A549 (cell line): Measurements from ENCODE around the gene PSMB7. TPM values are rescaled to one million over a fixed set of nuclear protein-coding genes. Genes with fewer than 3 reads are reported as not detected.

ENCODE experiments used
- ATAC-seq, 2 experiments: fragments of 200-7000 bp in 1 of 2; fragments of >200 bp in 1 of 2; cut with Nextera tagmentation in 1 of 2; cut with Tn5 transposase in 1 of 2; 3 replicates each; pipeline versions ENCODE4 v1.8.0 to v1.9.1; 2018 to 2020; ENCODE audit warnings: mild to moderate bottlenecking in 1 of 2, moderate library complexity in 1 of 2
- CTCF ChIA-PET: fragments of 300-600 bp; sonication (Branson Sonifier 250); formaldehyde crosslinking; extraction: SDS; loops from one replicate; lab custom pipeline; 2021; ENCODE audit warnings: antibody characterized with exemption, inconsistent platforms; lab: Yijun Ruan, JAX
- POLR2A ChIA-PET: fragments of 350-600 bp; formaldehyde crosslinking; extraction: SDS; loops from one replicate; lab custom pipeline; 2021; ENCODE audit warnings: antibody characterized with exemption, inconsistent platforms; lab: Yijun Ruan, JAX
- DNase-seq, 2 experiments: peaks; one replicate each; pipeline versions ENCODE4 v3.0.0 to v3.0.0-alpha.2; 2011 to 2016; ENCODE audit warnings: low read depth in 1 of 2, low spot score in 1 of 2
- FAIRE-seq: peaks from 2 replicates; lab custom pipeline; 2011; peaks lifted over from hg19 to GRCh38; lab: Jason Lieb, UNC
- H3K27ac ChIP-seq, 2 experiments: fragments of >200 bp; sonication (Bioruptor Twin); formaldehyde crosslinking; 3 replicates each; pipeline ENCODE4 v1.5.1; 2016 to 2017
- H3K4me1 ChIP-seq: fragments of >200 bp; sonication (Bioruptor Twin); formaldehyde crosslinking; 3 replicates; pipeline ENCODE4 v1.6.1; 2016
- H3K4me2 ChIP-seq: fragments of >200 bp; sonication (Bioruptor Twin); formaldehyde crosslinking; 3 replicates; pipeline ENCODE4 v1.6.1; 2016
- H3K4me3 ChIP-seq: fragments of >200 bp; sonication (Bioruptor Twin); formaldehyde crosslinking; 3 replicates; pipeline ENCODE4 v1.5.1; 2016
- H3K9me3 ChIP-seq: fragments of >200 bp; sonication (Bioruptor Twin); formaldehyde crosslinking; 3 replicates; pipeline ENCODE4 v1.6.1; 2016
- CBX2 ChIP-seq: fragments of 200-600 bp; sonication (generic); IDR thresholded peaks from 2 replicates; pipeline ENCODE4 v1.6.1; 2016; ENCODE audit warnings: low read depth, mild to moderate bottlenecking, borderline replicate concordance
- CHD4 ChIP-seq: fragments of 200-600 bp; sonication (generic); IDR thresholded peaks from 2 replicates; pipeline ENCODE4 v1.6.1; 2016; ENCODE audit warnings: antibody characterized with exemption, mild to moderate bottlenecking, borderline replicate concordance
- EHF ChIP-seq: fragments of 250-450 bp; sonication (Bioruptor Pico); IDR thresholded peaks from 2 replicates; pipeline ENCODE4 v1.5.0; 2020; ENCODE audit warnings: mild to moderate bottlenecking
- FOSL2 ChIP-seq, 2 experiments: fragments of 450-650 bp in 1 of 2; fragments of >200 bp in 1 of 2; sonication (Bioruptor Twin) in 1 of 2; formaldehyde crosslinking; IDR thresholded peaks; 2 replicates each; pipeline versions ENCODE4 v1.5.0 to v1.6.1; 2016 to 2020; ENCODE audit warnings: mild to moderate bottlenecking in 1 of 2, moderate library complexity in 1 of 2
- MYC ChIP-seq: IDR thresholded peaks from 2 replicates; pipeline ENCODE4 v1.6.1; 2012; ENCODE audit warnings: mild to moderate bottlenecking, inconsistent platforms, low read length, improper control_type of control experiment, borderline replicate concordance
- NFE2L2 ChIP-seq: fragments of 150-350 bp; conservative IDR thresholded peaks from 2 replicates; pipeline ENCODE4 v1.6.1; 2014; ENCODE audit warnings: low read length
- NPAS2 ChIP-seq: fragments of 250-450 bp; sonication (Bioruptor Pico); IDR thresholded peaks from 2 replicates; pipeline ENCODE4 v1.8.0; 2022; ENCODE audit warnings: mild to moderate bottlenecking, moderate library complexity, borderline replicate concordance
- NR3C1 ChIP-seq: fragments of >200 bp; sonication (Bioruptor Twin); formaldehyde crosslinking; IDR thresholded peaks from 3 replicates; pipeline ENCODE4 v1.6.1; 2017
- POLR2A ChIP-seq: IDR thresholded peaks from 2 replicates; pipeline ENCODE4 v1.6.1; 2012; ENCODE audit warnings: mild to moderate bottlenecking, low read length
- RAD21 ChIP-seq, 2 experiments: fragments of >200 bp in 1 of 2; sonication (Bioruptor Twin) in 1 of 2; formaldehyde crosslinking in 1 of 2; IDR thresholded peaks in 1 of 2; conservative IDR thresholded peaks in 1 of 2; 2 replicates in 1 of 2; 3 replicates in 1 of 2; pipeline ENCODE4 v1.6.1; 2012 to 2018; ENCODE audit warnings: inconsistent platforms in 1 of 2
- RARB ChIP-seq: fragments of 250-450 bp; sonication (Bioruptor Pico); IDR thresholded peaks from 2 replicates; pipeline ENCODE4 v1.8.0; 2021; ENCODE audit warnings: mild to moderate bottlenecking, moderate library complexity
- RCOR1 ChIP-seq: fragments of 150-350 bp; IDR thresholded peaks from 2 replicates; pipeline ENCODE4 v1.6.1; 2014; ENCODE audit warnings: antibody characterized with exemption, low read length, low read depth
- SREBF2 ChIP-seq: fragments of 450-650 bp; IDR thresholded peaks from 2 replicates; pipeline ENCODE4 v1.6.1; 2014; ENCODE audit warnings: mild to moderate bottlenecking, moderate library complexity
- TFCP2L1 ChIP-seq: fragments of 250-450 bp; sonication (Bioruptor Pico); IDR thresholded peaks from 2 replicates; pipeline ENCODE4 v1.5.0; 2021; ENCODE audit warnings: mild to moderate bottlenecking
- ZFP36 ChIP-seq: fragments of 450-650 bp; IDR thresholded peaks from 2 replicates; pipeline ENCODE4 v1.6.1; 2014; ENCODE audit warnings: borderline replicate concordance; ENCODE audit not compliant: partially characterized antibody
- WGBS: methylation state at CpG from one replicate; pipeline ENCODE4 v1.1.6; 2017; ENCODE audit errors: missing lambda C conversion rate; 5-methylcytosine and 5-hydroxymethylcytosine counted together
- polyA plus RNA-seq, 4 experiments: library from polyadenylated mRNA; depleted of rRNA in 3 of 4; stranded (reverse); fragments of >200 nt; fragmentation: RNase III in 1 of 4; extraction: RNeasy Plus Mini Kit Qiagen cat#74134 plus additional on column Dnase treatment in 1 of 4; gene quantifications; 2 replicates in 3 of 4; 3 replicates in 1 of 4; pipeline ENCODE4 v1.2.3, GENCODE V29; 2011 to 2017
- TF ChIP-seq, protein P1 (sequence below): IDR thresholded peaks from 2 replicates; pipeline ENCODE4 v1.6.1; 2012
- TF ChIP-seq, protein P2 (sequence below): fragments of 450-650 bp; IDR thresholded peaks from 2 replicates; pipeline ENCODE4 v1.6.1; 2014; ENCODE audit warnings: antibody characterized with exemption
- TF ChIP-seq, protein P3 (sequence below): fragments of >200 bp; sonication (Bioruptor Twin); formaldehyde crosslinking; IDR thresholded peaks from 3 replicates; pipeline ENCODE4 v1.5.1; 2016
- TF ChIP-seq, protein P4 (sequence below): IDR thresholded peaks from 2 replicates; pipeline ENCODE4 v1.6.1; 2012

PSMB7 gene
- polyA plus RNA-seq, 2 of the 4 experiments (the other 2 are of a cell fraction), result 332 to 418 TPM

DNA sequence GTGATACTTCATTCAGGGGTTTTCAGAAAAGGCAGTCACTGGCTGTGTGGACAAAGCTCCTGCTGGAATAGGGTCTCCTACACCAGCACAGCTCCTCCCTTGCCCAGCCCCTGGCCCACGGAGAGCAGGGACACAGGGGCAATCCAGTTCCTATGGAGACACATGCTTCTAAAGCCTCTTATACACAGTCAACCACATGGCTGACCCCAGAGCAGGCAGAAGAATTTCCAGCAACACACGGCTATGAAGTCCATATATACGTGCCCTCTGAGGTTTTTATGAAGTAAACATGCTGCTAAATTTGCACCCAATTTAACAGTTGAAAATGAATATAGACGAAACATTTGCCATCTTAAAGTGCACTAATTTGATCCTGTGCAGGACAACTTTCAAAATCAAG lies 19.4 kb downstream of the PSMB7 start:
- no peak for DNase-seq
- 85% methylated on average over 4 of the region's 4 CpGs for WGBS
- no peak for ATAC-seq
- POLR2A ChIA-PET, result no interaction called here
- CTCF ChIA-PET, result interaction anchor here (0.8 to 32.7 kb wide), 3 partner anchors 14 to 376 kb away, joined by 3 to 429 read pairs (median 4); partner anchors contain the start of genes NR6A1 and PSMB7
- Histone ChIP-seq H3K9me3 (no peaks in the 10 kb centered on the region), H3K4me1 (peaks cover 40% of the 10 kb centered on the region), H3K4me2 (no peak overlapping the region), H3K4me3 (no peak overlapping the region), H3K27ac (no peak overlapping the region)
- TF ChIP-seq, protein P1, sequence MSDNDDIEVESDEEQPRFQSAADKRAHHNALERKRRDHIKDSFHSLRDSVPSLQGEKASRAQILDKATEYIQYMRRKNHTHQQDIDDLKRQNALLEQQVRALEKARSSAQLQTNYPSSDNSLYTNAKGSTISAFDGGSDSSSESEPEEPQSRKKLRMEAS, result no peak
- TF ChIP-seq POLR2A, result no peak
- FAIRE-seq, result no peak

DNA sequence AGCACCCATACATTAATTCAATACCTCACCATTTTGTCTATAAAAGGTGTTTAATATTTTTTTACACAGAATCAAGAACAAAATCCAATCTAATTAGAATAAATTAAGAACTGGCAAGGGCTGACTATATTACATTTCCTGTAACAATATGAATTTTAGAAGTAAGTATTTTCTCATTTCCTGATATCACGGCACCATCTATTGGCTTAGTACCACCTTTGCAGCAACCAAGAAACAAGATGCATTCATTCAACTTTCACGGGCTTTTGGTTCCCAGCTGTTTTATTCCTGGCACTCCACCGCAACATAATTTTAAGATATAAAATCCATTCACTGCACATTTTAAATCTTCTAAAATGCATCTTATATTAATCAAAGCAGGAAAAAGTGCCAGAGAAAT lies 20.6 kb downstream of the PSMB7 start:
- DNase-seq, result no peak
- Histone ChIP-seq H3K4me1 (peaks cover 53% of the 10 kb centered on the region), H3K4me3 (no peak overlapping the region), H3K4me2 (peak overlapping the region; percentile 23; the same call in 2 of the 3 replicates)
- no peak for ATAC-seq
- no peak for FAIRE-seq
- CTCF ChIA-PET, result interaction anchor here (1.0 to 32.7 kb wide), 11 partner anchors 9 to 852 kb away, joined by 3 to 429 read pairs (median 4); partner anchors contain the start of genes NR6A1 and PSMB7
- TF ChIP-seq CHD4, result no peak
- TF ChIP-seq ZFP36, result no peak
- TF ChIP-seq, protein P2, sequence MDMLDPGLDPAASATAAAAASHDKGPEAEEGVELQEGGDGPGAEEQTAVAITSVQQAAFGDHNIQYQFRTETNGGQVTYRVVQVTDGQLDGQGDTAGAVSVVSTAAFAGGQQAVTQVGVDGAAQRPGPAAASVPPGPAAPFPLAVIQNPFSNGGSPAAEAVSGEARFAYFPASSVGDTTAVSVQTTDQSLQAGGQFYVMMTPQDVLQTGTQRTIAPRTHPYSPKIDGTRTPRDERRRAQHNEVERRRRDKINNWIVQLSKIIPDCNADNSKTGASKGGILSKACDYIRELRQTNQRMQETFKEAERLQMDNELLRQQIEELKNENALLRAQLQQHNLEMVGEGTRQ, result no peak
- no peak for TF ChIP-seq CBX2
- TF ChIP-seq, protein P3, sequence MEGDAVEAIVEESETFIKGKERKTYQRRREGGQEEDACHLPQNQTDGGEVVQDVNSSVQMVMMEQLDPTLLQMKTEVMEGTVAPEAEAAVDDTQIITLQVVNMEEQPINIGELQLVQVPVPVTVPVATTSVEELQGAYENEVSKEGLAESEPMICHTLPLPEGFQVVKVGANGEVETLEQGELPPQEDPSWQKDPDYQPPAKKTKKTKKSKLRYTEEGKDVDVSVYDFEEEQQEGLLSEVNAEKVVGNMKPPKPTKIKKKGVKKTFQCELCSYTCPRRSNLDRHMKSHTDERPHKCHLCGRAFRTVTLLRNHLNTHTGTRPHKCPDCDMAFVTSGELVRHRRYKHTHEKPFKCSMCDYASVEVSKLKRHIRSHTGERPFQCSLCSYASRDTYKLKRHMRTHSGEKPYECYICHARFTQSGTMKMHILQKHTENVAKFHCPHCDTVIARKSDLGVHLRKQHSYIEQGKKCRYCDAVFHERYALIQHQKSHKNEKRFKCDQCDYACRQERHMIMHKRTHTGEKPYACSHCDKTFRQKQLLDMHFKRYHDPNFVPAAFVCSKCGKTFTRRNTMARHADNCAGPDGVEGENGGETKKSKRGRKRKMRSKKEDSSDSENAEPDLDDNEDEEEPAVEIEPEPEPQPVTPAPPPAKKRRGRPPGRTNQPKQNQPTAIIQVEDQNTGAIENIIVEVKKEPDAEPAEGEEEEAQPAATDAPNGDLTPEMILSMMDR, result peak; percentile 36; the same call in 2 of the 3 replicates
- peak; percentile 49 to 59; a peak in 4 of 5 replicates for TF ChIP-seq RAD21 (conservative IDR thresholded peaks at IDR 0.05 in 1 of 2, IDR thresholded peaks at IDR 0.05 in 1 of 2)
- TF ChIP-seq FOSL2 (IDR thresholded peaks at IDR 0.05), result no peak
- TF ChIP-seq FOSL2 (CRISPR knock-in tag; IDR thresholded peaks at IDR 0.05), result no peak
- no peak for TF ChIP-seq RCOR1
- TF ChIP-seq SREBF2, result no peak
- TF ChIP-seq RARB (CRISPR knock-in tag), result no peak
- TF ChIP-seq TFCP2L1 (CRISPR knock-in tag), result no peak
- TF ChIP-seq, protein P1, result no peak
- TF ChIP-seq, all 56 proteins: peak for 2
- H3K9me3 ChIP-seq, result no peaks in the 10 kb centered on the region
- POLR2A ChIA-PET, result interaction anchor here (0.7 kb wide), 1 partner anchor 9 kb away, joined by 3 read pairs; no protein-coding TSS in a partner anchor
- peak overlapping the region in 1 of 2 experiments; percentile 84; a peak in 3 of 6 replicates for H3K27ac ChIP-seq
- 71% methylated on average over 3 of the region's 3 CpGs for WGBS

DNA sequence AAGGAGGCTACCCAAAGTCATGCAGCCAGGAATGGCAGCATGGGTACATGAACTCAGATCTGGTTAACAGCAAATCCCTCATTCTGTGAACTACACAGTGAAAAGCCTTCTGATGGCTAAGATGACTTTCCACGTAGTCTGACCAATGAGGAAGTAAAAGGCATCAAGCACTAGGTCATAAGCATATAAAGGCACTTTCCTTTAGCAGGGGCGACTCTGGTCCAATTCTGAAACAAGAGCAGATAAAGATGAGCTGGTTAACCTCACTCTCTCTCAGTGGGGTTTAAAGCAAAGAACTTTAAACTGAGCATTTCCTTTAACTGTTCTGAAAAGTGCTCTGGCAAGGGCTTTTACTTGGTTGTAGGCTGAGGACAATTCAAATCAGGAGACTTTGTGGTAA lies 21.1 kb downstream of the PSMB7 start:
- H3K4me3 ChIP-seq, result no peak overlapping the region
- no peak for FAIRE-seq
- peak overlapping the region in 1 of 2 experiments; percentile 84; a peak in 3 of 6 replicates for H3K27ac ChIP-seq

More for the DNA sequence above, 21.1 kb downstream of the PSMB7 start:
- CTCF ChIA-PET, result interaction anchor here (1.0 to 32.7 kb wide), 12 partner anchors 9 to 851 kb away, joined by 3 to 429 read pairs (median 4); partner anchors contain the start of genes NR6A1 and PSMB7
- no peak for DNase-seq
- POLR2A ChIA-PET, result interaction anchor here (0.7 kb wide), 1 partner anchor 10 kb away, joined by 3 read pairs; no protein-coding TSS in a partner anchor
- Histone ChIP-seq H3K4me1 (peaks cover 57% of the 10 kb centered on the region), H3K9me3 (no peaks in the 10 kb centered on the region), H3K4me2 (peak overlapping the region; percentile 23; the same call in 2 of the 3 replicates)
- 64% methylated on average over 2 of the region's 2 CpGs for WGBS
- ATAC-seq, result no peak
- TF ChIP-seq SREBF2, result no peak
- no peak for TF ChIP-seq NPAS2 (CRISPR knock-in tag)
- TF ChIP-seq MYC, result no peak
- no peak for TF ChIP-seq RCOR1
- no peak for TF ChIP-seq EHF (CRISPR knock-in tag)
- TF ChIP-seq NR3C1, result no peak
- no peak for TF ChIP-seq NFE2L2
- TF ChIP-seq, protein P4, sequence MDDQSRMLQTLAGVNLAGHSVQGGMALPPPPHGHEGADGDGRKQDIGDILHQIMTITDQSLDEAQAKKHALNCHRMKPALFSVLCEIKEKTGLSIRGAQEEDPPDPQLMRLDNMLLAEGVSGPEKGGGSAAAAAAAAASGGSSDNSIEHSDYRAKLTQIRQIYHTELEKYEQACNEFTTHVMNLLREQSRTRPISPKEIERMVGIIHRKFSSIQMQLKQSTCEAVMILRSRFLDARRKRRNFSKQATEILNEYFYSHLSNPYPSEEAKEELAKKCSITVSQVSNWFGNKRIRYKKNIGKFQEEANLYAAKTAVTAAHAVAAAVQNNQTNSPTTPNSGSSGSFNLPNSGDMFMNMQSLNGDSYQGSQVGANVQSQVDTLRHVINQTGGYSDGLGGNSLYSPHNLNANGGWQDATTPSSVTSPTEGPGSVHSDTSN, result no peak
